GM12873 (cell line): Measurements from ENCODE around the gene SOX13.

Experiments used
- CTCF ChIP-seq: IDR thresholded peaks from 2 replicates; pipeline ENCODE4 v1.5.1; 2012; ENCODE audit warnings: low read depth, mild to moderate bottlenecking, moderate library complexity, low read length, control low read depth; ENCODE audit not compliant: insufficient read depth; ENCODE audit errors: missing control alignments

The SOX13 gene

GRCh38 chr1:204153667-204154066 lies 80.8 kb downstream of the SOX13 start:
- no peak for TF ChIP-seq CTCF

DNA sequence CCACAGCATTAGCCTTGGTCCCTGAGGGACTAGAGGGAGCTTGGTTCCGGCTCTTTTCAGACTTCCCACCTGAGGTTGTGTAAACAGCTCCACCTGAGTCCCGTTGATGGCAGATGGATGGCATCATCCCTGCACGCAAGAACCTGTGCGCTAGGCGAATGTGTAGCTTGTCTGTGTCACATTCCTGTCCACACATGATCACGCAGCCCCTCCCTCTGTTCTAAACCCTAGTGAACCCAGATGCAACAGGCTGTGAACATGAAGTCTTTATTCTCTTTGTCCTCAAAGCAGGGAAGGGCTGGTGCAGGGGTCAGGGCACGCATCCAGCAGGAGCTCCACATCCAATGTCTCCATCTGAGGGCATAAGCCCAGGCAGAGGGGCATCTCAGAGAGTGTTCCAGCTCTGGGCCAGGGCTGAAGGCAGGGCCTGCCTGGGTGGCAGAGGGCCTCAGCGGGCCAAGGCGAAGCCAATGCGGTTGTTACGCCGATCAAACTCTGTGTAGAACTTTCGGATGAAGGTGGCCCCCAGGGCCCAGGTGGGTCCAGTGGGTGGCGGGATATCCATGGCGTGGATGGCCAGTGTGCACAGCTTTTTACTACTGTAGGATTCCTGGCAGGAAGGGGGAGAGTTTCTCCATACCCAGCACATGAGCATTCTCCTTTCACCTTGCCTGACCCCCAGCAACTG lies 81.8 kb downstream of the SOX13 start:
- no peak for TF ChIP-seq CTCF

GRCh38 chr1:204155881-204156280 lies 83.0 kb downstream of the SOX13 start:
- no peak for TF ChIP-seq CTCF

- no peak for TF ChIP-seq CTCF
Observed at GRCh38 chr1:204157962-204158361, 85.0 kb downstream of the SOX13 start.

GRCh38 chr1:204161609-204162493 lies 88.9 kb downstream of the SOX13 start:
- TF ChIP-seq CTCF: no peak

DNA sequence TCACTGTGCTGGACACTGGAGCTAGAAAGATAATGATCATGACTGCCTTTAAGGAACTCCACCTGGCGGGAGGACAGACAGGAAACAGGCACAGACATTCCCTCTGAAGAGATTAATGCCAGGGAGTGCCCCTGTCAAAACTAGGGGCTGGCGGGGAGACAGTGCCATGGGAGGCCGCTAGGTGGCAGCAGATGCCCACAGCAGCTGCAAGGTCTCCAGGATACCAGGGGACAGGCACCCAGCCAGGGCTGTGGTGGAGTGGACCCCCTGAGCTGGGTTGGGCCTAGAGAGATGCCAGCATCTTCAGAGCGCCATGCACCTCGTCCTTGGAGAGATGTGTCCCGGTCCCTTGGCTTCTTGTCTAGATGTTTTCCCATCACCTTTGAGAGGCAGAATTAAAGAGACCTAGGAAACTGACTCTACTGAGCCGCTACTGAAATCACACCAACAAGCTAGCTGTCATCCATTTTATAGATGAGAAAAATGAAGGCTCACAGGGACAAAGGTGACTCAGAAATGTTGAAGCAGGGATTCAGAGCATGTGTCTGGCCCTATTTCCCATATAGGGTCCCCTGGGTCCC lies 89.7 kb downstream of the SOX13 start:
- peak; percentile 99 for TF ChIP-seq CTCF

DNA sequence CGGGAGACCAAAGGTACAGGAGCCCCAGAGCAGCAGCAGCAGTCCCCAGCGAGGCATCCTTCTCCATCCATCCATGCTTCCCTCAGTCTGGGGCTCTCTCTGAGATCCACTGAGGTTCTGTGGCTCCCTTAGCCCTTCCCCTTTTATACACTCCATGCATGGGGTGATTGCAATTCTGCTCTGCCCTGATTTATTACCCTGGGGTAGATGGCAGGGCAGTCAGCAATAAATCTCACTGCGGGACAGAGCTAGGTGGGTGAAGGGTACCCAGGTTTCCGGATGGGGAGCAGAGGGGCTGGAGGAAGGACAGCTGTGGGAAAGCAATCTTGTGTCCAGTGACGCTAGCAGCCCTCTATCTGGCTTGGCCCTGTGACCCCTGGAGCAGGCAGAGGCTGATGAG lies 93.3 kb downstream of the SOX13 start, which contains the start of gene REN:
Gene REN (minus strand): TSS at position 119 of the 400 bp plus-strand sequence. CDS start 44 bp downstream, at position 75.
- no peak for TF ChIP-seq CTCF
